Right renal pelvis (tissue), 4 donors: ENCODE results near the gene NR2F2. TPM values are rescaled to one million over a fixed set of nuclear protein-coding genes. Genes with fewer than 3 reads are reported as not detected.

Experiments used
- DNase-seq, 4 donors: peaks; one replicate each; pipeline ENCODE4 v3.0.0-alpha.2; 2013; ENCODE audit warnings: low read depth in 4 of 4, low spot score in 3 of 4, missing footprints in 1 of 4
- polyA plus RNA-seq, 4 donors: library from polyadenylated mRNA; unstranded; fragments of 120-200 nt; gene quantifications; one replicate each; pipeline ENCODE4 v1.2.1, GENCODE V29; 2013; ENCODE audit not compliant: insufficient read length in 4 of 4

Gene NR2F2
- polyA plus RNA-seq = 100 to 1,000 TPM; 350 to 428 (median 397) TPM

- DNase-seq = peak; percentile 98 to 99 (median 98)
Observed at GRCh38 chr15:96330450-96331143, at the start of gene NR2F2. Gene NR2F2, plus strand, starts transcription at chr15:96330700. Its CDS starts 1,406 bp downstream, at chr15:96332106.

GRCh38 chr15:96285305-96285704, 45.2 kb upstream of the NR2F2 start:
- no peak for DNase-seq

- no peak for DNase-seq
Observed at GRCh38 chr15:96285729-96286254, 44.7 kb upstream of the NR2F2 start.

DNA sequence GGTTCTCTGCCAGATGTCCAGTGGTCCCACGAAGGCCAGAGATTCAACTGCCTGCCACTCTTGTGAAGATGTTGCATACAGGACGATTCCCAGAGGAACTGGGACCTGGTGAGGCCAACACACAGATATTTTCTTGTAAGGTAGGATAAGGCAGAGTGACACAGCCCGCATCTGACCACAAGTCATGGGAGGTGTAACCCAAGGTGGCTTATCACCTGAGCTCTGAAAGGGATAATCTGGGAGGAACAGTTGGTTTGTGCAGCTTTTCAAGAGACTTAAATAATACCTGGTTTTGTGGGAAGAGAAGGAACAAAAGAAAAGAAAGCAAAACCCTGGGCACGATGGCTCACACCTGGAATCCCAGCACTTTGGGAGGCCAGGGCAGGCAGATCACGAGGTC, 39.8 kb upstream of the NR2F2 start:
- DNase-seq = no peak

DNA sequence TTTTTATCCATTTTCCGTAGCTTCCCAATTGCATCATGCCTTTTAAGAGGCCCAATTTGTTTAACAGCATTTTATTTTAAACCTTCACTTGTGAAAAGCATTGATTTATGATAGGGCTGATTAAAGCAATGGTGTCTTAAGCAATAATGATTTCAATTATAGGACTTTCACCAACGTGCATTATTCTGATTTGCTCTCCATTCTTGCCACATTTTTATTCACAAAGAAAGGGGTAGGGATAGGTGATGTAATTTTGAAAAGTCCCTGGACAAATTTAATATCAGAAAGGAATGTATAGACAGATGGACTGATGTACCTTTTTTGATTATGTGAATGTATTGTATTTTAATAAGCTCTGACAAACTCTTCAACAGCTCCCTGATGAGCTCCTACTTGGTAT, 37.9 kb upstream of the NR2F2 start:
- no peak for DNase-seq

- no peak for DNase-seq
Observed at GRCh38 chr15:96293441-96293840, 37.1 kb upstream of the NR2F2 start.

DNA sequence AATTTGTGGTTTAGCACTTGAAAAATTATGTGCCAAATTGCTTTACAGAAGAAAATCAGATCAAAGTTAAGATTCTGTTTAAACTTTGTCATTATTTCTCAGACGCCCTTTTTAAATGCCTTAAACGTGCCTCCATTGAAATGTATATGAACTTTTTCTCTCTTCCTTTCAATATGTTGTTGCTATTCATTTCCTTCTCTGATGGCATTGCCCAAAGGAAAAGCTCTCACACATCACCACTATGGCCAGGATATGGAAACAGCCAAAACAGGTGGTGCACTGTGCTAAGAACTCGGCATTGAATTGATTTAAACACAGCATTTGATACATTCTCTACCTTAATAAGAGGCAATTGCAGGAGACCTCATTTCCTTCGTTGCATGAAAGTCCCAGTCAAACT, 35.7 kb upstream of the NR2F2 start:
- DNase-seq = no peak

DNA sequence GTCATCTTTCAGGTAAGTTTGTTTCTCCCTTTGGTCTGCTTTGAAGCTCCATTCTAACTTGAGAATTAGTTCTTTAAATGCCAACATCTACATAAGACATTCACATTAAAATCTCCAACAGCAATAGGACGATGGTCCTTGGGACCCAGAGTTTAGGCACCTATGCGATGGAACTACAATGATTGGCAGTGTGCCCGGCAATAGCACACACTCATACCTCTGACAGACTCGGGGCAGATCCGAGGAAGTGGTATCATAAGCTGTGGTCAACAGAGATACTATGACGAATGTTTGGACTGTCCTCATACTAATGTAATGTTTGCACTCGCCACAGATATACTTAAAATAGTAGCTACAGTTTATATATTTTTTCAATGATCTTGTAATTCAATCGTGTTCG, 34.2 kb upstream of the NR2F2 start:
- DNase-seq = no peak

DNA sequence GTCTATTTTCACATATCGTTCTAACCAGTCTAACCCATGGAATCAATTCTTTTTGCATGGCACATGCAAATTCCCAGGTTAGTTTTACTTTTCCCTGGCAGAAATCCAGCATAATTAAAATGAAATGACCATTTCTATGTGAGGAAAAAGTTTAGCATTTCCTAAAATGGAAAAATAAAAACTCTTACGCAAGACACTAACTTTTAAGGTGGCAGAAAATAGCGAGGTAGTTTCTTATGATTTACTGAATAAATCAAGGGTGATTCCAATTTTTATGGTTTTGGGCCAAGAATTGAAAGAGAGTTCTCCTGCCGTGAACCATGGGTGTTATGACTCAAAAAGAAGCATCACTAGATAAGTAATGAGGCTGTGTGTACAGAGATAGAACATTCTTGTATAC, 32.7 kb upstream of the NR2F2 start:
- DNase-seq = no peak

DNA sequence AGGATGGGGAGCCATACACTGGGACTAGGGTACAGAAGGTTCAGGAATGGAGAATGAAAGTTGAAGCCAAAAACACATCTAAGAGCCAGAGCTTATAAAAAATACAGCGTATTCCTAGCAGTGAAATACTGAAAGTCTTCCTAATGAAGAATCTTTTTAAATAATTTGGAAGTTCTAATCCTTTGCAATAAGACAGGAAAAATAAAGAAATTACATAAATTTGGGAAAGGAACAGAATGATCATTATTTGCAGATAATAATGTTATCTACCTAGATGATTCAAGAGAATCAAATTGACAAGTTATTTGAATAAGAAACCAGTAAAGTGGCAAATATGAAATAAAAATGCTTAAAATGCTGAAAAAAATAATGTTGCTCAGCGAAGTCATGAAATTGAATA, 32.3 kb upstream of the NR2F2 start:
- DNase-seq = no peak

GRCh38 chr15:96300836-96301235, 29.7 kb upstream of the NR2F2 start:
- no peak for DNase-seq

DNA sequence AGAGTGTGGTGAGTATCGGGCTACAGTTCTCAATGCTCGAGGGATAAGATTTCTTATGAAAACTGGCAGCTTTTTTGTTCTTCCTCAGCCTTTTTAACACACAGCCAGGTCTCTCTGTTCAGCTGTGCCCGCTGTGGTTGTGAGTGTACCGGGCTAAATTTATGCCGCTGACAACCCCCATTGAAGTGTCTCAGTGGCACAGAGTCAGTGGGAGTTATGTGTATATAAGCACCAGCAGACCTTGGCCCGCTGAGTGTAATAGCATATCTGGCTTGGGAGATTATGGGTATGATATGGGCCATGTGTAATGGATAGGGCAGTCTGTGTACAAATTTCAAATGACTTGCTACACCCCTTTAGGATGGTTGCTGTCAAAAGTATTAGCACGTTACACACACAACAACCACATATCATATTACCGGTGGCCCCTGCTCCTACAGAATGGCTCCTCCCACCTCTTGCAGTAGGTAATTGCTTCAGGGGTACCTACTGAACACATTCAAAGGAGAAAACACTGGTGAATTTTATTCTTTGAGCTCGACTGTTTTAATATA, 26.9 kb upstream of the NR2F2 start:
- no peak for DNase-seq

DNA sequence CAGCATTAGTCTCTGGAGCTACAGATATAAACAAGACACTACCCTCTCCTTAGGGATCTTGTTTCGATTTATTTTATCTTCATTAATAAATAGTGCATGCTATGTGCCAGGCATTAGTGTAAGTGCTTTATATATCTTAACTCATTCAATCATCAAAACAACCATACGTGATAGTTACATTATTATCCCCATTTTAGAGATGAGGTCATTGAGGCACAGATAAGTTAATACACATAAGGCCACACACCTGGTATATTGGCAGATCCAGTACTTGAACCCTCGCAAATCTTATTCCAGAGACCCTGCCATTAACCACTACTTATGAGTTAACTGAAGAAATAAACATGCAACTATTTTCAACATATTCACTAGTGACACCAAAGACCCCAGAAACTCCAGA, 25.7 kb upstream of the NR2F2 start:
- no peak for DNase-seq

DNA sequence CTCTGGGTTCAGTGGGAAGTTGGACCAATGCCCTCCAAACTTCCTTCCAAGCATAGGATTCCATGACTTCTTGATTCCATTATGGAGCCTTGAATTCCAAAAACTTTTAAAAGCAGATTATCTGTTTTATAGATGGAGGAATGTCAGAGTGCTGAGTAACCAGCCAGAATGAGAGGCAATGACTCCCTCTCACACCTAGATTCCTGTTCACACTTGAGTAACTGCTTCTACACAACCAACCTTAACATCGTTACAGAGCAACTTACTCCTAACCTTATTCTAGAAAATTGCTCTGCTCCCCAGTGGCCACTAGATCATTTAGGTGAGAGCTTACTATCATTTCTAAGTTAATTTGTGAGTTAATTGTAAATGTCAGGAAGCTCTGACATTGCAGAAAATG, 24.2 kb upstream of the NR2F2 start:
- no peak for DNase-seq

GRCh38 chr15:96307856-96308394, 22.6 kb upstream of the NR2F2 start:
- no peak for DNase-seq

- DNase-seq = no peak
Observed at GRCh38 chr15:96309143-96309660, 21.3 kb upstream of the NR2F2 start.

DNA sequence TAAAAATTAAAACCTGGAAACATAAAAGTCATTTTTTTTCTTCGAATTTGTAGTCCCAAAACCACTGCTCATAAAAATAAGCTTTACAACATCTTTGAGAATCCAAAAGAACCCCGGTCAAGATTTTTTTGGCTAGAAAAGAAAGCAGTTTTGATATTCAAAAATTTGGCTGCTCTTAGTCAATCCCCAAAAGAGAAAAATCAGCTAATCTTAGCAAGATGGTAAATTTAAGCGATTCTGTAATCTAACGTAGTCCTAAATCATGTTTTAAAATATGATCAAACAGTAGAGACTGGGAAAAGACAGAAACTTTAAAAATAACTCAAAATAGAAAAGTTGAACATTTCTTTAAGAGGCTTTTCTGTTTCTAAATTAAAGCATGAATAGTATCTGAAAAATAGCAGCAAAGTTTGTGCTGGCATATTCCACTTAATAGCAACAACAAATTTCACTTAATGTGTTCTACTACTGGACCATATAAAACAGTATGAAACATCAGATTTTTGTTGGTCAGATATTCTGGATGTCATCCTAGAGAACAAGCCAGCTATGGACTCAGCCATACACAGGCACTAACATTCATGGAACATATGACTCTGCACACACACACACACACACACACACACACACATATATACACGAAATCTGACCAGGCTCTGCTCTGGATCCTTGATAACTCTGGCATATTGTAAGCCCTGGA, 19.1 kb upstream of the NR2F2 start:
- no peak for DNase-seq

DNA sequence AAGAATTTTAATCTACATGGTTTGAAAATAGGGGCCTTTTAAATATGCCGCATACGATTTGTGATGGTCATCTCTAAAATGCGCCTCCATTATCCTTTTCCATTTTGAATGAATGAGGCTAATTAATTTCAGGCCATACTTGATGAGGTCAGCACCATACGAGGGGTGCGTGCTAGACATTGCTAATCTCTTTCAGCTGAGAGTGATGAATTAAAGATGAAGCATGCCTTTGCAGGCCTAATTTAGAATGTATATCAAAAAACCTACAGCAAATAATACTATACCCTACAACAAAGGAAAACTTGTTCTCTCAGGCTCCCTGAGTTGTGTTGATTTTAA, 18.6 kb upstream of the NR2F2 start:
- DNase-seq = no peak

DNA sequence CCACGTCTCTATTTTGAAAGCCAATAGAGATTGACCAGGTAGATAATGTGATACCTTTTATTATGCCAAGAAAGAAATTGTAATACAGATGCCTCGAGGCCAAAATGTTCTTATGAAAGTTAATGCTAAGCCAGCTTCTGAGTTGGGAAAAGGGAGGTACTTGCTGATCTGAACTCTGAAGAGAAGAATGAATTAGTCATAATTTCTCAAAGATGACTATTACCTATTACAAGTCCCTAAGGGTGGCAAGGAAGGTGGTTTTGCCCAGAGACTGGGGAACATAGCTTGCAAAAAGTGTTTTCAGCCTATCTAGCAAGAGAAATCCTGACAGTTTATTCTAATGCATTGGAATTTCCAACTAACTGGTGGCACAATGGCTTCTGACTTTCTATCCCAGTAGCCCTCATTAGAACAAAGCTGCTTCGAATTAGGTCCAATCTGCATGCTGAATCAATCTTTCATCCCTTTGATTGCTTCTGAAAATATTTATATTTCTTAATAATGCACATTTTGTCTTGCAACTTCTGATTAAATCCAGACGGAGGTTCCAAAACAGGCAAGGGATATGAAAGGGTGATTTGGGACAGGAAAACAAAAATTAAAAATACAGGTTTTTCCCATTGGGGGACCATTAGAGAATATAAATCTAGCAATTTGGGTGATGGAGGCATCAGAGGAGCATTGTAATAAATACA, 17.7 kb upstream of the NR2F2 start:
- no peak for DNase-seq

- DNase-seq = no peak
Observed at GRCh38 chr15:96314518-96314917, 16.0 kb upstream of the NR2F2 start.

DNA sequence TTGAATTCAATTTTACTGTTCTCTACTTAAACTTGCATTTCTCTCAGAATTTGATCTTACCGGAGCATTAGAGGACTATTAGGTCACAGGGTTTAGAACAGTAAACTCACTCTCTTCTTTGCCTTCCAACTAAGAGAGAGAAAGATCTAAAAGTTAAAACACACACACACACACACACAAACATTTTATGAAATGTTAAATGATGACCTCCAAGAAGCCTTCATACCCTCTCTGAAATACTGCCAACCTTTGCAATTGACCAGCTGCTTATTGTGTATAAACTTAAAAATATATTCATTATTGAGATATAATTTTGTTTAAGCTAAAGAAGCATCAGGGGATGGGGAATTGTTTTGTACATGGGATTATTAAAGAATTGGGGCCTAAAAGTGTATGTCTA, 15.5 kb upstream of the NR2F2 start:
- no peak for DNase-seq
